HUES64 (cell line): ENCODE data around the gene ALPL.

Source experiments
- H3K27ac ChIP-seq: 2 replicates; pipeline ENCODE4 v1.7.0; 2013; ENCODE audit warnings: low read depth, low read length, inconsistent platforms
- H3K27me3 ChIP-seq: 2 replicates; pipeline ENCODE4 v1.6.1; 2013; ENCODE audit warnings: mild to moderate bottlenecking, low read length; ENCODE audit not compliant: insufficient read depth
- H3K36me3 ChIP-seq: 2 replicates; pipeline ENCODE4 v1.6.1; 2013; ENCODE audit warnings: mild to moderate bottlenecking, low read length; ENCODE audit not compliant: insufficient read depth
- H3K4me1 ChIP-seq: 2 replicates; pipeline ENCODE4 v1.6.1; 2013; ENCODE audit warnings: mild to moderate bottlenecking, low read length, moderate library complexity; ENCODE audit not compliant: insufficient read depth
- H3K4me3 ChIP-seq: 2 replicates; pipeline ENCODE4 v1.5.1; 2013; ENCODE audit warnings: mild to moderate bottlenecking, low read length, moderate library complexity
- H3K9ac ChIP-seq: 2 replicates; pipeline ENCODE4 v1.6.1; 2013; ENCODE audit warnings: mild to moderate bottlenecking, low read depth, low read length
- H3K9me3 ChIP-seq: 2 replicates; pipeline ENCODE4 v1.6.1; 2013; ENCODE audit warnings: low read depth, low read length; ENCODE audit not compliant: insufficient read depth
- WGBS: fragments of 150-250, 120-280 bp; methylation state at CpG from one replicate; pipeline ENCODE4 v1.1.7; 2013; ENCODE audit warnings: missing lambda C conversion rate; 5-methylcytosine and 5-hydroxymethylcytosine counted together

Gene ALPL

GRCh38 chr1:21546122-21546825, 37.1 kb downstream of the ALPL start:
- Histone ChIP-seq H3K4me3 (no peak overlapping the region), H3K4me1 (peaks cover 14% of the 10 kb centered on the region), H3K36me3 (no peaks in the 10 kb centered on the region), H3K9me3 (no peaks in the 10 kb centered on the region), H3K9ac (no peak overlapping the region), H3K27me3 (no peaks in the 10 kb centered on the region), H3K27ac (no peak overlapping the region)
- WGBS = 94% methylated on average over 11 of the region's 11 CpGs

DNA sequence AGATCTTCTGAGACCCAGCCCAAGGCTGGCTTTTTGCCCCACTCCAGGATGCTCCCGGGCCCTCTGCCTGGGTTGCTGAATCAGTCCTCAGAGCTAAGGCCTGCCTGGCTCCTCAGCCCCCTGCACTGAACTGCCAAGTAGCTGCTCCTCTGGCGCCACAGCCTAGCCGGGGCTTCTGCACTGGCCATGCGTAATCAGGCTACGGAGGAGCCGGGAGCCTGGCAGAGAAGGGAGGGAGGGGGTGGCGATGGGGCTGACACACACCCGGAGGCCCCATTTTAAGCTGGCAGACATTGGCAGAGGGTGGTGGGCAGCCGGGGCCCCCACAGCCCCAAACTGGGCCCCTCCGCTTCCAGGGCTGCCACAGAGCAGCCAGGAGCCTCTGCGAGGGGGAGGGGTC, 38.7 kb downstream of the ALPL start:
- WGBS = 86% methylated on average over 11 of the region's 11 CpGs
- H3K27ac ChIP-seq = no peak overlapping the region
- H3K27me3 ChIP-seq = no peaks in the 10 kb centered on the region
- no peak overlapping the region for H3K4me3 ChIP-seq
- no peaks in the 10 kb centered on the region for H3K9me3 ChIP-seq
- peaks cover 22% of the 10 kb centered on the region for H3K4me1 ChIP-seq
- no peaks in the 10 kb centered on the region for H3K36me3 ChIP-seq
- H3K9ac ChIP-seq = no peak overlapping the region

DNA sequence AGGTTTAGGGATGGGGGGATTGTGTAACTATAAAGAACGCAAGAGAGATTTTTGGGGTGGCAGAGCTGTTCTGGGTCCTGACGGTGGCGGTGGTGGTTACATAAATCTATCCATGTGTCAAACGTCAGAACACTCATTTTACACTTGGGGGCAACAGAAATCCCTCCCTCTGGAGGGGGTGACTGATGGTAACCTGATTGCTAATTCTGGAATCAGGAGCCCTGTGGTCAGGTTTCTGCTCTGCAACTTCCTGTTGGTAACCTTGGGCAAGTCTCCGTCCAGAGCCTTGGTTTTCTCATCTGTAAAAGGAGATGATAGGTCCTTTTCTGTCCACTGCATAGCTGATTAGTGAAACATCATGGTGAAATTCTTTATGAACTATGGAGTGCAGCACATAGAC, 40.9 kb downstream of the ALPL start:
- no peak overlapping the region for H3K27ac ChIP-seq
- H3K4me1 ChIP-seq = peaks cover 34% of the 10 kb centered on the region
- 90% methylated on average over 5 of the region's 5 CpGs for WGBS
- H3K9me3 ChIP-seq = no peaks in the 10 kb centered on the region
- no peaks in the 10 kb centered on the region for H3K27me3 ChIP-seq
- H3K36me3 ChIP-seq = no peaks in the 10 kb centered on the region
- H3K4me3 ChIP-seq = no peak overlapping the region
- no peak overlapping the region for H3K9ac ChIP-seq

- peaks cover 34% of the 10 kb centered on the region for H3K4me1 ChIP-seq
- no peak overlapping the region for H3K4me3 ChIP-seq
- no peaks in the 10 kb centered on the region for H3K27me3 ChIP-seq
- 92% methylated on average over 12 of the region's 12 CpGs for WGBS
- no peak overlapping the region for H3K27ac ChIP-seq
- H3K36me3 ChIP-seq = peaks cover 1% of the 10 kb centered on the region; the same call in 1 of the 2 replicates
- H3K9me3 ChIP-seq = no peaks in the 10 kb centered on the region
- no peak overlapping the region for H3K9ac ChIP-seq
Measured at GRCh38 chr1:21550866-21551475, 41.7 kb downstream of the ALPL start.

DNA sequence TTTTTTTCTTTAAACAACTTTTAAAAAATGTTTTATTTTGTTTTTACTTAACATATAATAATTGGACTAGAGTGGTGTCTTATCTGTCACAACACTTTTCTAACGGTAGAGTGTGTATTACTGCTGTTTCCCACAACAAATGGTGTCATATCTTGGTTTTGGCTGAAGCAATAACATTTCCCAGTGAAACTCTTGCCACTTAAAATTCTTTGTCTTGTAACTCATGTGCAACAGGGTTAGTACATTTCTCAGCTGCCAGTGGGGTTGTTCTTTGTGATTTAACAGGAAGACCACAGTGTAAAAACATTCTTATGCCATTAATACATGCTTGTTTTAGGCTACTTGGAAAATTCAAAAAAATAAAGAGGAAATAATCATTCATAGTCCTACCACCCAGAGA, 43.5 kb downstream of the ALPL start:
- Histone ChIP-seq H3K27me3 (no peaks in the 10 kb centered on the region), H3K4me1 (peaks cover 28% of the 10 kb centered on the region), H3K9ac (no peak overlapping the region), H3K9me3 (no peaks in the 10 kb centered on the region), H3K36me3 (peaks cover 15% of the 10 kb centered on the region), H3K4me3 (no peak overlapping the region), H3K27ac (peak overlapping the region; percentile 38; the same call in 1 of the 2 replicates)
- 88% methylated on average over 1 of the region's 1 CpG for WGBS

- H3K4me1 ChIP-seq = peaks cover 26% of the 10 kb centered on the region
- H3K27me3 ChIP-seq = no peaks in the 10 kb centered on the region
- H3K36me3 ChIP-seq = peaks cover 18% of the 10 kb centered on the region
- H3K4me3 ChIP-seq = peak overlapping the region; percentile 23; the same call in 1 of the 2 replicates
- WGBS = 20% methylated on average over 7 of the region's 8 CpGs
- peak overlapping the region; percentile 74; the same call in 1 of the 2 replicates for H3K27ac ChIP-seq
- H3K9ac ChIP-seq = peak overlapping the region; percentile 38; the same call in 1 of the 2 replicates
- no peaks in the 10 kb centered on the region for H3K9me3 ChIP-seq
Measured at GRCh38 chr1:21553116-21553926, 44.1 kb downstream of the ALPL start.

- 96% methylated on average over 5 of the region's 5 CpGs for WGBS
- no peak overlapping the region for H3K9ac ChIP-seq
- H3K4me1 ChIP-seq = no peaks in the 10 kb centered on the region
- H3K4me3 ChIP-seq = no peak overlapping the region
- no peaks in the 10 kb centered on the region for H3K27me3 ChIP-seq
- peaks cover 38% of the 10 kb centered on the region for H3K36me3 ChIP-seq
- H3K27ac ChIP-seq = no peak overlapping the region
- no peaks in the 10 kb centered on the region for H3K9me3 ChIP-seq
Measured at GRCh38 chr1:21559788-21560567, 50.8 kb downstream of the ALPL start.

GRCh38 chr1:21560916-21561638, 51.9 kb downstream of the ALPL start:
- H3K36me3 ChIP-seq = peaks cover 37% of the 10 kb centered on the region
- H3K4me1 ChIP-seq = no peaks in the 10 kb centered on the region
- H3K9ac ChIP-seq = no peak overlapping the region
- no peak overlapping the region for H3K4me3 ChIP-seq
- H3K27me3 ChIP-seq = no peaks in the 10 kb centered on the region
- WGBS = 95% methylated on average over 12 of the region's 12 CpGs
- no peak overlapping the region for H3K27ac ChIP-seq
- no peaks in the 10 kb centered on the region for H3K9me3 ChIP-seq

DNA sequence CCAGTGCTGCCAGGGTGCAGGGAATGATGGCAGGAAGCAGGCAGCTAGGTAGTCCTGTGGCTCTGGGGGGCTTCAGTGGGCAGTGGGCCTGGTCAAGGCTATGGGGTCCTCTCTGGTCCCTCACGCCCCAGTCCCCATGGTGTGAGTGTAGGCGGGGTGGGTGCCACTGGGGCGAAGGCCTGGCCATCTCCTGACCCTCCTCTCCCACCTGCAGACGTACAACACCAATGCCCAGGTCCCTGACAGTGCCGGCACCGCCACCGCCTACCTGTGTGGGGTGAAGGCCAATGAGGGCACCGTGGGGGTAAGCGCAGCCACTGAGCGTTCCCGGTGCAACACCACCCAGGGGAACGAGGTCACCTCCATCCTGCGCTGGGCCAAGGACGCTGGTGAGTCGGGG, 53.7 kb downstream of the ALPL start:
- H3K27me3 ChIP-seq = no peaks in the 10 kb centered on the region
- H3K9ac ChIP-seq = no peak overlapping the region
- WGBS = 95% methylated on average over 15 of the region's 15 CpGs
- peaks cover 22% of the 10 kb centered on the region for H3K36me3 ChIP-seq
- H3K27ac ChIP-seq = no peak overlapping the region
- H3K4me3 ChIP-seq = no peak overlapping the region
- H3K9me3 ChIP-seq = no peaks in the 10 kb centered on the region
- H3K4me1 ChIP-seq = no peaks in the 10 kb centered on the region

- H3K9ac ChIP-seq = no peak overlapping the region
- H3K27me3 ChIP-seq = no peaks in the 10 kb centered on the region
Measured at GRCh38 chr1:21563971-21564370, 54.7 kb downstream of the ALPL start.

More at GRCh38 chr1:21563971-21564370, 54.7 kb downstream of the ALPL start:
- peaks cover 21% of the 10 kb centered on the region for H3K36me3 ChIP-seq
- H3K4me1 ChIP-seq = no peaks in the 10 kb centered on the region
- H3K27ac ChIP-seq = no peak overlapping the region
- no peaks in the 10 kb centered on the region for H3K9me3 ChIP-seq
- 94% methylated on average over 17 of the region's 17 CpGs for WGBS
- no peak overlapping the region for H3K4me3 ChIP-seq
